ENCODE measurements around the gene NMT1.

DNA sequence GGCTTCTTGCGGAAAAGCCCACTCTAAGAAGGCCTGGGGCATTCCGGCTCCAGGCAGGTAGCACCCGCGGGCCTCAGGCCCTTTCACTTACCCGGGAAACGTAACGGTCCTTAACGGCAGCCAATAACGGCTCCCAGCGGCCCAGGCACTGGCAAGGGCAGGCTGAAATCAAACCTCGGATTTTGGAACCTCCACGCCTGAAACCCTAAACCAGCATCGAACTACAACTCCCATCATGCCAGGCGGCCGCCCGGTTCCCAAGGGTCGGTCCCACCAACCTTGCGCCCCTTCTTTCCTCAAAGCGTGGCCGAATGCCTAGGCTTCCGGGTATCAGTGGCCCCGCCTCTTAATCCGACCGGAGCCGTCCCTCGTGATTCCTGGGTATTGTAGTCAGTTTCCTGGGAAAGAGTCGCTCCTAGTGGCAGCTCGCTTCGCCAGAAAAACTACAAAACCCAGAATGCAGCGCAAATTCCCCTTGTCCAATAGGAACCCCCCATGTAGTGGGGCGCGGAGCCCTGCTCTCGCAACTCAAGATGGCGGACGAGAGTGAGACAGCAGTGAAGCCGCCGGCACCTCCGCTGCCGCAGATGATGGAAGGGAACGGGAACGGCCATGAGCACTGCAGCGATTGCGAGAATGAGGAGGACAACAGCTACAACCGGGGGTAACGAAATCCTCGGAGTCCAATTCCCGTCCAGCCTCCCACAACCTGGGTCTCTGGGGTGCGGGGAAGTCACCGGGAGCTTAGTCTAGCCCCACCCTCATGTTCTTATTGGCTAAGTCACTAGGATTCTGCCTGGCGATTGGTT, at the start of gene NMT1:
- TF ChIP-seq EZH2 (IDR thresholded peaks at IDR 0.05) (no peak), POLR2AphosphoS5 (IDR thresholded peaks at IDR 0.05; ENCODE audit: borderline replicate concordance, low read depth, low read length) (peak; percentile 86; the same call in 1 of the 2 replicates), FOXP2 (optimal IDR thresholded peaks at IDR 0.05; ENCODE audit: control extremely low read depth, extremely low read length, insufficient read depth) (no peak)
